NCI-H2029 (cell line): Measurements from ENCODE around the gene CREB3L1.

Experiments
- DNase-seq: peaks from one replicate; lab custom pipeline; 2025; lab: John Stamatoyannopoulos, UW

The CREB3L1 gene

GRCh38 chr11:46345881-46346484, 68.5 kb downstream of the CREB3L1 start:
- no peak for DNase-seq

- DNase-seq: peak; percentile 80
These were observed 69.6 kb downstream of the CREB3L1 start, which contains the start of gene DGKZ for GRCh38 chr11:46346886-46347636. Gene DGKZ, plus strand, starts transcription at chr11:46347463. Its CDS starts 197 bp downstream, at chr11:46347660.

GRCh38 chr11:46347637-46348311, 70.3 kb downstream of the CREB3L1 start:
- DNase-seq: no peak

DNA sequence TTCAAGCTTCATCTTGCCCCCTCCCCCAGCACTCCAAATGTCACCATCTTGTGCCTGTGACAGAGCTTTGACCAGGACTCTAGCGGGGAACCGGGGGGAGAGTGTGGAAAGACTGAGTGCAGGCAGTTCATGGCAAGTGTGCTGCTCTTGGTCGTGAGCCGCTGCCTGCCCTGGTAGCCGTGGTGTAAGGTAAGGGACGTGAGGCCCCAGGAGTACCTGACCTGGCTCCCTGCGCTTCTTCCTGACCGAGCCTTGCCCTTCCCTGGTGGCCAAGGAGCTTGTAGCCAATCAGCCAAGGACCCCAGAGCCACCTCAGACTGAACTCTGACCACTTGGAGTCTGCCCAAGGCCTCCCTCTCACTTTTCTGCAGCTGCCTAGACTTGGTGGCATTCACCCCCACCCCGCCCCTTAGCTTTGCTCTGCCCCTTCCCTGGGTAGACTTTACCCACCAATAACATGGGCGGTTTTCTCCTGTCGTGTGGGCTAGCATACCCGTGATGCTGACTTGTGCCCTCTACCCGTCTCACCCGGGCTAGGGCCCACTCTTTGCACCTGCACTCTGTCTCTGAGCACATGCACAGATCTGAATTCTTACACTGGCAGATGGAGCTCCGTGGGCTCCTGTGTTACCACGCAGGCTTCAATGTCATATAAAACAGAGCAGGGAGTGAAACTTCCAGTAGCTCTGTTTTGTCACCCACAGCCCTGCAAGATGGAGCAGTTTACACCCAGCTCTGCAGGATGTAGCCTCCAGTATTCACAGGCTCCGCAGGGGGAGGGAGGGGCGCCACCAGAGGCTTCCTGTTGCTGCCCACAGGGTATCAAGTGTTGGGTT, 71.3 kb downstream of the CREB3L1 start:
- DNase-seq: no peak

DNA sequence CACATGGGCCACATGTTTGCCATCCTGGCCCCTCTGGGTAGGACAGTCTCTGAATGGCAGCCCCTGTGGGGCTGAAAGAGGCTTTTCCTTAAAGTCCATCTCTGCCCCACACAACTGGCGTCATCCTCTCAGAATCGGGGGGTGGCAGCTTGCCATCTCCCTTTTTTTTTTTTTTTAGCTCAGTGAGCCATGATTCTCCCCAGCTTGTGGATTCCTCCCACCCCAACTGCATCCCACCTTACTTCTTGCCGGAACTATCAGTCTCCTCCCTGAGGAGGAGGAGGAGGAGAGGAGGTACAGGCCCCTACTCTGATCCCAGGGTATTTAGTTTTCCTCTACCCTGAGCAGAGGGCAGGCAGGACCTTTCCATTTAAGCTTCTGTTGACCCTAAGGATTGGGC, 73.2 kb downstream of the CREB3L1 start:
- no peak for DNase-seq

- DNase-seq: no peak
These were observed 73.7 kb downstream of the CREB3L1 start for GRCh38 chr11:46351148-46351547.

GRCh38 chr11:46351606-46352005, 74.1 kb downstream of the CREB3L1 start:
- no peak for DNase-seq

DNA sequence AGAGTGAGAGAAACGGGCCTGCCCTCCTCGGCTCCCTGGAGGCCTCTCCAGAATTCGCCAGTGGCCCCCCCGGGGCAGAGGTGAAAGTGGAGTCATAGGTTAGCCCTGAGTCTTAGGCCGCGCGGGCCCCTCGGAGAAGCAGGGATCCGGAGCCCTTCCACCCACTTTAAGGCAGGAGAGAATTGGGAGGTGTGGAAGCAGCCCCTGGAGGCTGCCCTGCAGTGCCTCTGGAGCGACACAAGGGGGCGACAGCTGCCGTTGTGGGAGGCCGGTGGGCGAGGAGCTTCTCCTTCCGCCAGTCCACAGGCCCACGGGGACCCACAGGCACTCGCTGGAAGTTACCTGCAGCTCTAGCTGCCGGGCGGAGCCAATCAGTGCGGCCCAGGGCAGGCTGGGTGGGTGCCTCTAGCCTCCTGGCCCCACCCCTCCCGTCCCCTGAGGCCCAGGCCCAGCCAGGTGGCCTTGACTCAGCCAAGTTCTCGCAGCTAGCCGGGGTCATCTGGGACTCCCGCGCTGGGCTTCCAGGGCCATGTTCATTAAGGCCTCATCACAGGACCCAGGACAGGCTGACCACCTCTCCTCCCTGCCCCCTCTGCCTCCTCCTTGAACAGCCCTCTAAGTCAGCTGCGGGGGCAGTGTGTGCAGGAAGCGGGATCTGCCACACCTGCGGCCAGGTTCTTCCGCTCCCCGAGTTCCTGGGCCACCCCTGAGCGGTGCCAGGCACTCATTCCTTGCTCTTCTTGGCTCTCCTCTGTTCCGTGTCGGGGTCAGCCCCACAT, 74.8 kb downstream of the CREB3L1 start:
- DNase-seq: no peak

GRCh38 chr11:46353698-46354097, 76.2 kb downstream of the CREB3L1 start:
- no peak for DNase-seq

- DNase-seq: no peak
These were observed 79.5 kb downstream of the CREB3L1 start for GRCh38 chr11:46356924-46357482.

- DNase-seq: no peak
These were observed 80.0 kb downstream of the CREB3L1 start for GRCh38 chr11:46357483-46357936.

DNA sequence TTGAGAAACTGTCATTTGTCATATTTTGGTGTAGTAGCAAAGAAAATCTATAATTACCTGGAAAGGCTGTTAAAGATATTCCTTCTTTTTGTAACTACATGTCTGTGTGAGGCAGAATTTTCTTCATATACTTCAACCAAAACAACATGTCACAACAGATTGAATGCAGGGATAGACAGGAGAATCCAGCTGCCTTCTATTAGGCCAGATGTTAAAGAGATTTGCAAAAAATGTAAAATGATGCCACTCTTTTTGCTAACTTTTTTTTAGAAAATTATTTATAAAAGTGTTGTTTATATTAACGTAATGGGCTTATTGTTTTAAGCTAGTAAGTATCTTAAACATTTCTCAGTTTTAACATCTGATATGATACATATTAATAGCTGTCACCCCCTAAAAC, 82.5 kb downstream of the CREB3L1 start:
- no peak for DNase-seq

DNA sequence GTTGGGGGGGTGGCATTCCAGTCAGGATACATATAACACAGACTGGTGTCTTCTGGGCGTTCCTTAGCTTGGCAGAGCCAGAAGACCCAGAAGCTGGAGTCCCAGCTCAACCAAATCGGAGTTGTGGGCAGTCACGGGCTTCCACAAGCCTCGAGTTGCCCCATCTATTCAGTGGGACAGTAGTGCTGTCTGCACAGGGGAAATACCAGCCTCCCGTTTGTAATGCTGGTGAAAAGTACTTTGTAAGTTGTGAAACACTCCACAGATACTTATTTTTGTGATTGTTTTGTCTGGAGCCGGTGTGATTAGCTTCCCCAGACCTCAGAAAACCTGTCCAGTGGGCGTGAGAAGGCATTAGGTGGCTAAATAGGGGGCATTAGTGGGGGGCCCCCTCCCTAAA, 83.4 kb downstream of the CREB3L1 start:
- no peak for DNase-seq

GRCh38 chr11:46361283-46362155, 84.1 kb downstream of the CREB3L1 start:
- DNase-seq: no peak

GRCh38 chr11:46362156-46363030, 84.9 kb downstream of the CREB3L1 start:
- DNase-seq: no peak

GRCh38 chr11:46363031-46363407, 85.6 kb downstream of the CREB3L1 start:
- no peak for DNase-seq

DNA sequence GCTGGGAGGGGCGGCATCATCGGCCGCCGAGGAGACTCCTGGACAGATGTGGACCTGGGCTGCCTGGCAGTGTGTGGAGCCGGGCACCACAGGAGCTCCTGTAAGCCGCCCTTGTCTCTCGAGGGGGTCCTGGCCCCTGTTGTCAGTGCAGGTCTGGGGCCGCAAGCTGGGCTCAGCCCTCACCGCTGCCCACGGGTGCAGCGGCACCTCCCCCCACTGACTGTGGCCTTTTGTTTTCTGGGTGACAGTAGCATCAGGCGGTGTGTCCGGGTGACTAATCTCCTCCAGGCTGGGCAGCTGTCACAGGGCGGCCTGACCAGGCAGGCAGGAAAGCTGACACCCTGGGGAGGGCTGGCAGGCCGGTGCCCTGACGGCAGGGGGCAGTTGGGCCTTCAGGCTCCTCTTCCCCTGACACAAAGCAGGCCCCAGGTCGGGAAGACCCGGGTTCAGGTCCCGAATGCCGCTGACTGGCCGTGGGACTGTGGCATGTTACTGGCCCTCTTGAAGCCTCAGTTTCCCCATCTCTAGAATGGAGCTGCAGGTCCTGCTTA, 86.1 kb downstream of the CREB3L1 start:
- no peak for DNase-seq

DNA sequence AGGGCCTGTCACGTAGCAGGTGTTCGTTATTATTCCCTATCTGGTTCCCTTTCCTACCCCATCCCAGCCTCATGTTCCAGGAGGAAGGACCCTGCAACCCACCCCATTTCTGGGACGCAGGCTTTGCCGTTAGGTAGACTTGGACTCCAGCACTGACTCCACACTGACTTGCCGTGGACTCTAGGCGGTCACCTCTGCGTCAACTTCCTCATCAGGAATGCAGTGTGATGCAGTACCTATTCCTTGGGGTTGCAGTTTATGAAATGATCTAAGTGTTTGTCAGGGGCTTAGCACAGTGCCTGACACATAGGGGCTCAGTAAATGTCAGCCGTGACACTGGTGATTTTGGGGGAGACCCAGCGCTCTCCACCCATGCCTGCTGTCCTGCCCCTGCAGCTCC, 86.6 kb downstream of the CREB3L1 start:
- no peak for DNase-seq

- DNase-seq: no peak
These were observed 87.3 kb downstream of the CREB3L1 start for GRCh38 chr11:46364791-46365190.
